OCI-M1 (cell line): ENCODE data around the gene CORO6.

Experiments used
- DNase-seq: peaks from one replicate; lab custom pipeline; 2025; lab: John Stamatoyannopoulos, UW

The CORO6 gene

GRCh38 chr17:29630630-29631193 is 8.0 kb upstream of the CORO6 start:
- no peak for DNase-seq

GRCh38 chr17:29629839-29630238 is 7.1 kb upstream of the CORO6 start:
- DNase-seq, result no peak

GRCh38 chr17:29628644-29629043 is 5.9 kb upstream of the CORO6 start:
- no peak for DNase-seq

- DNase-seq, result no peak
These were observed 5.2 kb upstream of the CORO6 start for GRCh38 chr17:29627951-29628350.

DNA sequence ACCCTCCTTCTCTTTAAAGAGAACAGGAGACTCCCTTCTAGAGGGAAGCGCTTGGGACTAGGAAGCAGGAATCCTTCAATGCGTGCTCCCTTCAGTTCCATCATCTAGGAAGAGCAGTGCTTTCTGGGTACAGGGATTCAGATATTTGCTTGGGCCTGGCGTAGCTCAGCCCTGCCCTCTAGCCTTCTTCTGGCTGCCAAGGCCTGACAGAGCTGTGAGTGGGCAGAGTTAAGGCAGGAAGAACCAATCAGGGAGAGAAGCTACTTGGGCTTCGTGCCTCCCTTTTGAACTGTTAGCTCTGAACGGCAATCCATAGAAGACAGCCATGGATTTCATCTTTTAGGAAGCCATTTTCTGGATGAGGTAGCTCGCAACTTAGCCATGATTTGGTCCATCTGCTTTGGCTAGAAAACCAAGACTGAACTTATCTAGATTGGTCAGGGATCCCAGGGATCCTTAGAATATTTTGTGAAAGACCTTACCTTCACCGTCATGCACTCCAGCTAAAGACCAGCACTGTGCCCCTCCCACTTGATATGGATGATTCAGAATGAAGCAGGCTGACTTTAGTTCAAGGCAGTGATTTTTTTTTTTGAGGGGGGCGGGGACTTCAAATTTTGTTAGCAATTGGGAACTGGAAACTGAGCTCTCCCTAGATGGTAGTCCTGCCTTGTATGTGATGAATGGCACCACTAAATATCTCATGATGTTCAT is 2.5 kb upstream of the CORO6 start:
- DNase-seq, result no peak

- DNase-seq, result no peak
These were observed 1.9 kb upstream of the CORO6 start for GRCh38 chr17:29624586-29624985.

GRCh38 chr17:29623283-29623647 is 553 bp upstream of the CORO6 start:
- DNase-seq, result no peak

- no peak for DNase-seq
These were observed 939 bp downstream of the CORO6 start for GRCh38 chr17:29621751-29622194.

DNA sequence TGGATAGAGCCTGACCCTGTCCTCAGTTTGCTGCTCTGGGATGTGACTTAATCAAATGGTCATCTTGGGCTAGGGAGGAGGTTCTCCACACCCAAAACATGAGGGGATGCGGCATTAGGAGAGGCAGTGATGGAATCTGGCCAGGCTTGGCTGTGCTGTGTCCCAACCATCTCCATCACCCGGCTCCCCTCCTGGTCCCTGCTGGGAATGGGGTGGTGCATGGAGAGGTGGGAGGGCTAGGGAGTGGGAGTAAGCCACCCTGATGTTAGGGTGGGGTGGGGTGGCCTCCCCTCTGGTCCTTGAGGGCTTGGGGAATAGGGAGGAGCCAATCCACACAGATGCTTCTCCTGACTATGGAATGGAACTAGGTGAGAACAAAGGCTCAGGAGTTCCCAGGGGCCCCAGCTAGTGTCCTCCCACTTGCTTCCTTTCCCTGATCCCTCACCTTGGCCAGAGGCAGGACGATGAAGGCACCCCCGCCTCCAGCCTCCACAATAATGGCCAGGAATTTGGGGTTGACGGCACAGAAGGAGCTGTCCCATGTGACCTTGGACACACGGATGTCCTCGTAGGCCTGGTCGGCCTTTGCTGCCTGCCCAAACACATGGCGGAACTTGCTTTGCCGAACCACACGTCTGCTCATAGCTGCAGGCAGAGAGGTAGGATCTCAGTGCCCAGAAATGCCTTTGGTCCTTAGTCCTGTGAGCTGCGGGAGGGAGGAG is 1.8 kb downstream of the CORO6 start:
- DNase-seq, result no peak

DNA sequence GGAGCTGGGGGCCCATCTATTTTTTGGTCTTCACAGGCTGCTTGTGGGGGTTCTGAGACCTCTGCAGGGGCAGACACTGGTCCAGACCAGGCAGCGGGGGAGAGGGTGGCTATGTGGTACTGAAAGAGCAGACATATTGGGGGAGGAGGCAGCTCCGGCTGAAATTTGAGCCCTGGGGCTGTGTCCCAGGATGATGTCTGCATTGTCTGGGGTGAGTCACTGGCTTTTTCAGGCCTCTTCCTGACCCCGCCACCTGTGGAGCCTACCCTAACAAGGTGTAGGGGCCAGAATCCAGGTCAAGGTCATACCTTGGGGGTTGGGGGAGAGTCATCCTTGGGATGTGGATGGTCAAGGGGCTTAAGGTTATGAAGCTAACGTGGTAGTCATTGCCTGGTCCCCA is 2.4 kb downstream of the CORO6 start:
- no peak for DNase-seq

GRCh38 chr17:29619251-29619650 is 3.5 kb downstream of the CORO6 start:
- DNase-seq, result peak; percentile 39

GRCh38 chr17:29618272-29619065 is 4.2 kb downstream of the CORO6 start:
- no peak for DNase-seq

DNA sequence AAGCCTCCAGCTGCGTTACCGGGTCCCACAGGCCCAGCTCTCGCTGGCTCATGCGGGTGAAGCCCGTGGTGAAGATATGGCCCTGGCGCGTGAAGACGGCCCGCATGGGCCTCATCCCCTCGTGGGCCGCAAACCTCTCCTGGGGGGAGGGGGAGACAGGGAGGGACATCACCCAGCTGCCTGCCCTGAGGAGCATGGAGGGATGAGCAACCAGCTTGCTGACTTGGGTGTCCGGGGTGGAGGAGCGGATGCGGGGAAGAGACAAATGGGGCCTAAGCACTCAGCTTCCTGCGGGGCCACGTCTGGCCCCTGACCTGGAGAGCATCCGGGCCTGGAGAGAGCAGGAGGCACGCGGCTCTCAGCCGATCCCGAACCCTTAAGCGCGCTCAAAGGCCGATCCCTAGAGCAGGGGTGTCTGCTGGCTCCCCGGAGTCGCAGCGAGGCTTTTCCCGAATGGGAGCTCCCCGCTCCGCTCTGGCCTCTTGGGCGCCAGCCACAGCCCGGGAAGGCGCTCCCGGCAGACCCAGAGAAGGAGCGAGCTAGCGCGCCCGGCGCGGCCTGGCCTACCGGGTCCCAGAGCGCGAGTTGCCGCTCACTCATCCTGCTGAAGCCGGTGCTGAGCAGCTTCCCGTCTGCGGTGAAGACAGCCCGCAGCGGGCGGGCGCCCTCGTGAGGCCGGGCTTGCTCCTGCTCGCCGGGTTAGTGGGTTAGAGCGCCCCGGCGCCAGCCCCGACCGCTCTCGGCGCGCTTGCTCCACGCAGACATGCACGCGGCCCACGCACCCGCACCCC is 5.0 kb downstream of the CORO6 start:
- peak; percentile 95 for DNase-seq

DNA sequence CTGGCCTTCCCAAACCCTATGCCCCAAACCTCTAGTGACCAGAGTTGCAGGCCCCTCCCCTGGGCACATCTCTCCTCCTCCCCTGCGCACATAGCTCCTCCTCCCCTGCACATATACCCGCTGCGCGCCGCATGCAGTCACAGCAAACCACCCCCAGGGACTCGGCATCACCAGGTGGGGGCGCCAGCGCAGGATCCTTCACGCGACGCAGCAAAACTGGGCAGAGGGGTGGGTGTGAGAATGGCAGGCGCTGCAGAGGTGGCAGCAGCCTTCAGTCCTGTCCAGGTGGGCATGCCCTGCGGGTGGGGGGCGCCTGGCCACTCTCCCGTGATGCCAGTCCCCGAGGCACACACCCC is 5.6 kb downstream of the CORO6 start:
- DNase-seq, result peak; percentile 89

- DNase-seq, result no peak
These were observed 6.2 kb downstream of the CORO6 start for GRCh38 chr17:29616300-29617048.

- DNase-seq, result peak; percentile 97
These were observed 7.0 kb downstream of the CORO6 start for GRCh38 chr17:29615492-29616299.

- DNase-seq, result peak; percentile 82
These were observed 7.7 kb downstream of the CORO6 start for GRCh38 chr17:29615048-29615385.

DNA sequence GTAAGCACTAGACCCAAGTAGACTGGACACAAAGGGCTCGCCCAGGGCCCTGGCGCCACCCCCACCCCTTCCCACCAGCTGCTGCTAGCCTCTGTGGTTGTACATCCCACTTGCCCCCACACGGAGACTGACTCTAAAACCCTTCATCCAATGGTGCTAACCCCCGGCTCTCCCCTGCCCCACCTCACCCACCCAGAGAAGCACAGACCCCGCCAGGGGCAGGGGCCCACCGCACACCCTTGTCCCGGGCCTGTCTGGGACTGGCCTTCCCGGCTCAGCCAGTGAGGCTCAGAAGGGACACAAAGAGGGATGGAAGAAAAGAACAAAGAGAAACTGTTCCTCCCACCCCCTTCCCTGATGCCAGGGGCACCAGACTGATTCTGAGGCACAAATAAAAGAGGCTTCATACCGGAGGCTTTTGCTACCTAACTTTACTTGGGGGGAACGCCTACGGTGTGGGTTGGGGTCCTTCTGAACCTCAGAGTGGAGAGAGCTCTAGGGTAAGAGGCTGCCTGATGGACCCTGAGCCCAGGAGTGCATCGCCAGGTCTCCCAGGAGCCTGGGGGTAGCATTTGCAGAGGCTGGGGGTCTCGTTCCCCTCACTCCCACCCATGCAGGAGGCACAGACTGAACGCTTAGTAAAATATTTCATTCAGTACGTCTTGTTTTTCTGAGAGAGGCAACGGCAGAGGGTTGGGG is 8.2 kb downstream of the CORO6 start:
- DNase-seq, result no peak

GRCh38 chr17:29613856-29614255 is 8.9 kb downstream of the CORO6 start:
- no peak for DNase-seq

DNA sequence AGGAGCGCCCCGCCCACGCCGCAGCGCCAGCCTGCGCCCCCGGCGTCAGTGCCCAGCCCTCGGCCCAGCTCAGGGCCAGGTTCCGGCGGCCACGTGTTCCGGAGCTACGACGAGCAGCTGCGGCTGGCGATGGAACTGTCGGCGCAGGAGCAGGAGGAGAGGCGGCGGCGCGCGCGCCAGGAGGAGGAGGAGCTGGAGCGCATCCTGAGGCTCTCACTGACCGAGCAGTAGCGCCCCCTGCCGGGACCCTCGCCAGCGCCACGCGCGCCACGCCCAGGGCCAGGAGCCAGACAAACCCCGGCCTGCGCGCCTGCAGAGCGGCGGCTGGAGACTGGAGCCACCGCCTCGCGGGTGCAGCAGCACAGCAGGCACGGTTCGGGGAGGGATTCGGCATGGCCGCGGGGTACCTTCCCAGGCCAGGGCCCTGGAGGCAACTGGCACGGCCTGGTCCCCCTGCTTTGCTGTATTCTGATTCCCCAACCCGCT is 9.3 kb downstream of the CORO6 start:
- peak; percentile 98 for DNase-seq
